Tibial artery (tissue), 4 donors: ENCODE data around the gene MPHOSPH10.
"Not testable (repeated sequence)": the region's sequence is repeated elsewhere in the genome, so short reads cannot be mapped to it uniquely, and the experiment has no call there.

Source experiments
- DNase-seq, 2 donors: peaks; one replicate each; pipeline ENCODE4 v3.0.0-alpha.2; 2019
- H3K27ac ChIP-seq, 2 donors: fragments of 200-600 bp; sonication (generic) in 1 of 2; 1 replicate in 1 of 2; 2 replicates in 1 of 2; pipeline ENCODE4 v1.5.1; 2018 to 2019; ENCODE audit warnings: mild to moderate bottlenecking in 1 of 2
- H3K27me3 ChIP-seq, 2 donors: fragments of 200-600 bp; sonication (generic) in 1 of 2; one replicate each; pipeline versions ENCODE4 v1.5.1 to v1.6.0; 2016 to 2019
- H3K36me3 ChIP-seq, 3 donors: fragments of 200-600 bp; sonication (generic) in 2 of 3; one replicate each; pipeline ENCODE4 v1.5.1; 2016 to 2019; ENCODE audit warnings: mild to moderate bottlenecking in 2 of 3
- H3K4me1 ChIP-seq, 4 donors: fragments of 200-600 bp; sonication (generic) in 2 of 4; 1 replicate in 3 of 4; 2 replicates in 1 of 4; pipeline ENCODE4 v1.5.1; 2016 to 2019
- H3K4me3 ChIP-seq, 2 donors: fragments of 200-600 bp; sonication (generic) in 1 of 2; 1 replicate in 1 of 2; 2 replicates in 1 of 2; pipeline ENCODE4 v1.5.1; 2018 to 2019; ENCODE audit warnings: mild to moderate bottlenecking in 2 of 2
- H3K9me3 ChIP-seq, 3 donors: fragments of 200-600 bp; sonication (generic) in 1 of 3; one replicate each; pipeline ENCODE4 v1.5.1; 2016 to 2019
- CTCF ChIP-seq, 2 experiments: fragments of 200-600 bp in 1 of 2; fragments of 450-650 bp in 1 of 2; IDR thresholded peaks; one replicate each; pipeline ENCODE4 v1.5.1; 2017 to 2019; ENCODE audit warnings: antibody characterized with exemption in 2 of 2, mild to moderate bottlenecking in 1 of 2, moderate library complexity in 1 of 2
- intact Hi-C: fragments of 100-400 bp; cut with DNase I; formaldehyde crosslinking; loops from one replicate; pipeline ENCODE4 v1.15.0; 2023; ENCODE audit warnings: low total_unique reads

MPHOSPH10 gene

GRCh38 chr2:71125506-71126294 lies 4.7 kb upstream of the MPHOSPH10 start:
- H3K27me3 ChIP-seq = no peaks in the 10 kb centered on the region
- H3K4me3 ChIP-seq = no peak overlapping the region
- H3K36me3 ChIP-seq = peaks cover 0 to 28% (median 11%) of the 10 kb centered on the region in 3 donors
- DNase-seq = no peak
- H3K4me1 ChIP-seq = peaks cover 0 to 22% (median 16%) of the 10 kb centered on the region in 4 donors
- intact Hi-C loops = no loop called here
- no peak overlapping the region for H3K27ac ChIP-seq
- H3K9me3 ChIP-seq = no peaks in the 10 kb centered on the region
- TF ChIP-seq CTCF (IDR thresholded peaks at IDR 0.05) = no peak

- intact Hi-C loops = no loop called here
- no peak overlapping the region for H3K4me3 ChIP-seq
- peaks cover 0 to 31% (median 25%) of the 10 kb centered on the region in 4 donors for H3K4me1 ChIP-seq
- H3K27me3 ChIP-seq = no peaks in the 10 kb centered on the region
- peaks cover 0 to 19% (median 8%) of the 10 kb centered on the region in 3 donors for H3K36me3 ChIP-seq
- no peak overlapping the region for H3K27ac ChIP-seq
- no peak for TF ChIP-seq CTCF (IDR thresholded peaks at IDR 0.05)
- DNase-seq = no peak
- H3K9me3 ChIP-seq = no peaks in the 10 kb centered on the region
Measured at GRCh38 chr2:71126957-71127356, 3.5 kb upstream of the MPHOSPH10 start.

GRCh38 chr2:71129114-71129901 lies 1.1 kb upstream of the MPHOSPH10 start:
- Histone ChIP-seq H3K27me3 (no peaks in the 10 kb centered on the region), H3K4me1 (peaks cover 0 to 40% (median 33%) of the 10 kb centered on the region in 4 donors), H3K27ac (peak overlapping the region; percentile 92), H3K4me3 (peak overlapping the region; percentile 78 to 94), H3K9me3 (no peaks in the 10 kb centered on the region), H3K36me3 (peaks cover 0 to 6% (median 6%) of the 10 kb centered on the region in 3 donors)
- intact Hi-C loops = no loop called here
- DNase-seq = no peak
- no peak for TF ChIP-seq CTCF (IDR thresholded peaks at IDR 0.05)

GRCh38 chr2:71129902-71130151 lies 607 bp upstream of the MPHOSPH10 start:
- no peaks in the 10 kb centered on the region for H3K9me3 ChIP-seq
- peak overlapping the region; percentile 78 to 94 for H3K4me3 ChIP-seq
- DNase-seq = no peak
- no peaks in the 10 kb centered on the region for H3K27me3 ChIP-seq
- peaks cover 0 to 40% (median 33%) of the 10 kb centered on the region in 4 donors for H3K4me1 ChIP-seq
- H3K27ac ChIP-seq = peak overlapping the region; percentile 92
- H3K36me3 ChIP-seq = peaks cover 4 to 11% (median 11%) of the 10 kb centered on the region in 3 donors
- intact Hi-C loops = no loop called here
- TF ChIP-seq CTCF (IDR thresholded peaks at IDR 0.05) = peak in 1 of 2 experiments; percentile 11

GRCh38 chr2:71130905-71131244 lies 441 bp downstream of the MPHOSPH10 start:
- peaks cover 0 to 40% (median 33%) of the 10 kb centered on the region in 4 donors for H3K4me1 ChIP-seq
- no peak for DNase-seq
- intact Hi-C loops = no loop called here

GRCh38 chr2:71131387-71132166 lies 1.1 kb downstream of the MPHOSPH10 start:
- DNase-seq, intact Hi-C loops, H3K9me3 ChIP-seq, H3K27me3 ChIP-seq: not testable (repeated sequence)
- Histone ChIP-seq H3K4me1 (peaks cover 0 to 40% (median 33%) of the 10 kb centered on the region in 4 donors), H3K36me3 (peaks cover 21 to 28% (median 25%) of the 10 kb centered on the region in 3 donors), H3K27ac (peak overlapping the region; percentile 92), H3K4me3 (peak overlapping the region; percentile 78 to 94)

More at GRCh38 chr2:71130905-71131244, 441 bp downstream of the MPHOSPH10 start:
- TF ChIP-seq CTCF (IDR thresholded peaks at IDR 0.05) = no peak
- peak overlapping the region; percentile 92 for H3K27ac ChIP-seq
- no peaks in the 10 kb centered on the region for H3K9me3 ChIP-seq
- H3K4me3 ChIP-seq = peak overlapping the region; percentile 78 to 94
- no peaks in the 10 kb centered on the region for H3K27me3 ChIP-seq
- peaks cover 14 to 21% (median 18%) of the 10 kb centered on the region in 3 donors for H3K36me3 ChIP-seq
